ENCODE results near the gene ZNF385A. TPM values are rescaled to one million over a fixed set of nuclear protein-coding genes. Genes with fewer than 3 reads are reported as not detected.
A peak's percentile ranks its signal among the peaks of the same experiment; 100 is the strongest.

The ZNF385A gene
- total RNA-seq, 4 donors from 2014 or later, result 8.8 to 53.9 (median 21.1) TPM

- TF ChIP-seq CTCF (IDR thresholded peaks at IDR 0.05; ENCODE audit: low read depth), result no peak
Measured at GRCh38 chr12:54324617-54325441, 59.7 kb downstream of the ZNF385A start, which contains the start of gene COPZ1. Gene COPZ1 (plus strand): TSS chr12:54325131. CDS start chr12:54325164, 33 bp downstream.

- TF ChIP-seq CTCF (IDR thresholded peaks at IDR 0.05; ENCODE audit: low read depth), result no peak
Measured at GRCh38 chr12:54321363-54321762, 63.2 kb downstream of the ZNF385A start.

Small RNA genes within 50 kb of the gene (small RNA-seq; reads per million reads assigned to genes)
- gene MIR148B (38.0 reads per million, percentile 96 among the genes with 10 or more reads in this experiment), gene RN7SL744P (not detected)

Other genes starting within 250 kb of the ZNF385A start
- gene SMUG1, start 195.7 kb downstream of the ZNF385A start, total RNA-seq, result 10 to 100 TPM; 17.1 to 32.8 (median 24.4) TPM
- 10 to 100 TPM; 19.2 to 32.4 (median 24.0) TPM for gene CBX5, start 104.6 kb downstream of the ZNF385A start, total RNA-seq
- gene HNRNPA1, start 104.0 kb downstream of the ZNF385A start, total RNA-seq, result 100 to 1,000 TPM; 352 to 490 (median 450) TPM
- under 1 TPM in 1 of 4 donors, not detected in 3; 0.51 TPM for gene NFE2, start 83.7 kb downstream of the ZNF385A start, total RNA-seq
- gene COPZ1, start 59.6 kb downstream of the ZNF385A start, total RNA-seq, result 10 to 100 TPM; 60.8 to 92.3 (median 79.5) TPM
- 1 to 10 TPM in 1 of 4 donors, under 1 TPM in 2, not detected in 1; 0.44 to 1.1 (median 0.51) TPM for gene GPR84, start 20.2 kb downstream of the ZNF385A start, total RNA-seq
- gene ITGA5, start 34.5 kb upstream of the ZNF385A start, total RNA-seq, result 100 to 1,000 TPM in 2 of 4 donors, 10 to 100 TPM in 2; 81.5 to 150 (median 109) TPM
- gene GTSF1, start 88.9 kb upstream of the ZNF385A start, total RNA-seq, result 1 to 10 TPM in 1 of 4 donors, not detected in 3; 9.3 TPM
- gene NCKAP1L, start 113.0 kb upstream of the ZNF385A start, total RNA-seq, result 100 to 1,000 TPM in 1 of 4 donors, 10 to 100 TPM in 3; 31.1 to 166 (median 49.3) TPM
- 10 to 100 TPM; 28.0 to 50.3 (median 42.1) TPM for gene PDE1B, start 164.9 kb upstream of the ZNF385A start, total RNA-seq
- gene PPP1R1A, start 203.9 kb upstream of the ZNF385A start, total RNA-seq, result 100 to 1,000 TPM; 140 to 959 (median 219) TPM

All from subcutaneous adipose tissue (tissue), 4 donors.